Glutamatergic neuron (in vitro differentiated cells): ENCODE data around the gene DDOST. TPM values are rescaled to one million over a fixed set of nuclear protein-coding genes. Genes with fewer than 3 reads are reported as not detected.

Experiments
- DNase-seq: peaks from one replicate; pipeline ENCODE4 v3.0.0; 2022
- H3K27ac Mint-ChIP-seq: one replicate; pipeline ENCODE4 v1.8.0; 2020; ENCODE audit warnings: mild to moderate bottlenecking, mixed read lengths, inconsistent platforms; ENCODE audit not compliant: unreplicated experiment
- H3K27me3 Mint-ChIP-seq: one replicate; pipeline ENCODE4 v1.8.0; 2020; ENCODE audit warnings: mild to moderate bottlenecking, moderate library complexity, mixed read lengths, inconsistent platforms; ENCODE audit not compliant: unreplicated experiment
- H3K36me3 Mint-ChIP-seq: one replicate; pipeline ENCODE4 v1.8.0; 2020; ENCODE audit warnings: mild to moderate bottlenecking, mixed read lengths, inconsistent platforms; ENCODE audit not compliant: unreplicated experiment
- H3K4me1 Mint-ChIP-seq: one replicate; pipeline ENCODE4 v1.8.0; 2020; ENCODE audit warnings: mild to moderate bottlenecking, low read depth, mixed read lengths, inconsistent platforms; ENCODE audit not compliant: unreplicated experiment
- H3K4me3 Mint-ChIP-seq: one replicate; pipeline ENCODE4 v1.8.0; 2020; ENCODE audit warnings: mild to moderate bottlenecking, mixed read lengths, inconsistent platforms; ENCODE audit not compliant: unreplicated experiment
- H3K9me3 Mint-ChIP-seq: one replicate; pipeline ENCODE4 v1.8.0; 2020; ENCODE audit warnings: mild to moderate bottlenecking, moderate library complexity, mixed read lengths, inconsistent platforms; ENCODE audit not compliant: unreplicated experiment
- total RNA-seq: library from RNA; stranded (reverse); fragmentation: NEBNext Ultra II Directional; extraction: Animal tissue kit (Norgen Biotek cat#: 25700); gene quantifications from one replicate; pipeline ENCODE4 v1.2.1, GENCODE V29; 2021; ENCODE audit not compliant: unreplicated experiment
- TF ChIP-seq, protein P1 (sequence below): fragments of 200-600 bp; sonication (generic); IDR thresholded peaks from one replicate; pipeline ENCODE4 v1.5.0; 2021; ENCODE audit not compliant: partially characterized antibody, unreplicated experiment

Gene DDOST
- total RNA-seq, 1 donor from 2014 or later, result 126 TPM

DNA sequence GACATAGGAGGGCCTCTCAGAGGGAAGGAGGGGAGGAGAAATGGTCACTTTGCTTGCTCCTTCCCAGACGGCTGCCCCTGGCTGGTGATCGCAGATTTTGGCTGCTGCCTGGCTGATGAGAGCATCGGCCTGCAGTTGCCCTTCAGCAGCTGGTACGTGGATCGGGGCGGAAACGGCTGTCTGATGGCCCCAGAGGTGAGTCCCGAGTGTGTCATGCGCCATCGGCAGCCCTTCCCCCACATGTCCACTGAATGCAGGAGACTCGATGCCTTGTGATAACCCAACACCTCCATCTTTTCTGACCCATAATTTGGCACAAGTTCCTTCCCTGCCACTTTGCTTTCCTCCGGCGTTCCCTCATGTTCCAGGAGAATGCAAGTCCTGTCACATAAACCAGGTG, 12.7 kb downstream of the DDOST start:
- Mint-ChIP-seq H3K27me3 (peaks cover 4% of the 10 kb centered on the region), H3K4me3 (no peak overlapping the region), H3K4me1 (peaks cover 16% of the 10 kb centered on the region), H3K27ac (no peak overlapping the region), H3K9me3 (peaks cover 2% of the 10 kb centered on the region), H3K36me3 (peaks cover 6% of the 10 kb centered on the region)
- TF ChIP-seq, protein P1, sequence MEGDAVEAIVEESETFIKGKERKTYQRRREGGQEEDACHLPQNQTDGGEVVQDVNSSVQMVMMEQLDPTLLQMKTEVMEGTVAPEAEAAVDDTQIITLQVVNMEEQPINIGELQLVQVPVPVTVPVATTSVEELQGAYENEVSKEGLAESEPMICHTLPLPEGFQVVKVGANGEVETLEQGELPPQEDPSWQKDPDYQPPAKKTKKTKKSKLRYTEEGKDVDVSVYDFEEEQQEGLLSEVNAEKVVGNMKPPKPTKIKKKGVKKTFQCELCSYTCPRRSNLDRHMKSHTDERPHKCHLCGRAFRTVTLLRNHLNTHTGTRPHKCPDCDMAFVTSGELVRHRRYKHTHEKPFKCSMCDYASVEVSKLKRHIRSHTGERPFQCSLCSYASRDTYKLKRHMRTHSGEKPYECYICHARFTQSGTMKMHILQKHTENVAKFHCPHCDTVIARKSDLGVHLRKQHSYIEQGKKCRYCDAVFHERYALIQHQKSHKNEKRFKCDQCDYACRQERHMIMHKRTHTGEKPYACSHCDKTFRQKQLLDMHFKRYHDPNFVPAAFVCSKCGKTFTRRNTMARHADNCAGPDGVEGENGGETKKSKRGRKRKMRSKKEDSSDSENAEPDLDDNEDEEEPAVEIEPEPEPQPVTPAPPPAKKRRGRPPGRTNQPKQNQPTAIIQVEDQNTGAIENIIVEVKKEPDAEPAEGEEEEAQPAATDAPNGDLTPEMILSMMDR, result no peak
- DNase-seq, result no peak

DNA sequence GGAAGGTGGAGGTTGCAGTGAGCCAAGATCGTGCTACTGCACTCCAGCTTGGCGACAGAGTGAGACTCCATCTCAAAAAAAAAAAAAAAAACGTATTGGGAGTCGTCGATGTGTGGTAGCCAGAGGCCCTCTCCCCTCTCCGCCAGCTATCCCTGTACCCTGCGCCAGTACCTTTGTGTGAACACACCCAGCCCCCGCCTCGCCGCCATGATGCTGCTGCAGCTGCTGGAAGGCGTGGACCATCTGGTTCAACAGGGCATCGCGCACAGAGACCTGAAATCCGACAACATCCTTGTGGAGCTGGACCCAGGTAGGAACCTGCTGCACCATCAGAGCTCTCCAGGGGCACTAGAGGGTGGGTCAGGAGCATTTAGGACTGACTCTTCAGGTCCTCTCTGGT, 15.8 kb downstream of the DDOST start:
- H3K27me3 Mint-ChIP-seq, result peaks cover 2% of the 10 kb centered on the region
- H3K4me3 Mint-ChIP-seq, result no peak overlapping the region
- H3K9me3 Mint-ChIP-seq, result peaks cover 5% of the 10 kb centered on the region
- H3K27ac Mint-ChIP-seq, result no peak overlapping the region
- H3K36me3 Mint-ChIP-seq, result peaks cover 10% of the 10 kb centered on the region
- H3K4me1 Mint-ChIP-seq, result peaks cover 10% of the 10 kb centered on the region
- DNase-seq, result no peak
- TF ChIP-seq, protein P1, result no peak

DNA sequence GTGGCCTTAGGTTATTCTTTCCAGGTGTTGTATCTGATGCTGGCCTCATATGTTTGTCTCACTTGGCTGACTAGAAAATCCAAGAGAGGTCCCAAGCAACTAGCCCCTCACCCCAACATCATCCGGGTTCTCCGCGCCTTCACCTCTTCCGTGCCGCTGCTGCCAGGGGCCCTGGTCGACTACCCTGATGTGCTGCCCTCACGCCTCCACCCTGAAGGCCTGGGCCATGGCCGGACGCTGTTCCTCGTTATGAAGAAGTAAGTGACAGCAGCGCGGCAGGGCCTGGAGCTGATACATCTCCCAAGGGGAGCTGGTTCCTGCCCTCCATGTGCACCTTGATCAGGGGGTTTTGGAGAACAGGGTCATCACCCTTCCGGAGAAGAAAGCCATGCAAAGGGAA, 16.8 kb downstream of the DDOST start:
- Mint-ChIP-seq H3K27me3 (peaks cover 2% of the 10 kb centered on the region), H3K4me3 (no peak overlapping the region), H3K36me3 (peaks cover 5% of the 10 kb centered on the region), H3K9me3 (peaks cover 2% of the 10 kb centered on the region), H3K27ac (no peak overlapping the region), H3K4me1 (peaks cover under 1% of the 10 kb centered on the region)
- no peak for DNase-seq
- TF ChIP-seq, protein P1, result no peak

DNA sequence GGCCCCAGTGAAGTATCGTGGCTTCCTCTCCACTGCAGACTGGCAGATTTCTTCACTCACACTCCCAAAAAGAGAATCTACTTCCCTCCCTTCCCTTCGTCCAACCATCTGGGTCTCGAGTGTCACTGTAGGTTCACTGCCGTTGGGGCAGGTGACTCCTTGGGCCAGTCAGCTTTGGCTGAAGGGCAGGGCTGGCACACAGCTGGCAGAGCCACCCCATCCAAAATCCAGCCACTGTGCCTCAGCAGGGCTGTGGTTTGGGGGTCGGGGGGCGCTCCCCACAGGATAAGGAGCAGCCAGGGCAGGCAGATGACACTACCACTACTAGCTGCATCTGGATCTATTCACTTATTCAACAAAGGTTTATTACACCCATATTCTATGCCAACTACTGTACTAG, 18.1 kb downstream of the DDOST start:
- no peak overlapping the region for H3K27ac Mint-ChIP-seq
- no peak for DNase-seq
- H3K36me3 Mint-ChIP-seq, result peaks cover 6% of the 10 kb centered on the region
- peaks cover 2% of the 10 kb centered on the region for H3K9me3 Mint-ChIP-seq
- TF ChIP-seq, protein P1, result no peak
- no peaks in the 10 kb centered on the region for H3K4me1 Mint-ChIP-seq
- H3K4me3 Mint-ChIP-seq, result no peak overlapping the region
- H3K27me3 Mint-ChIP-seq, result no peaks in the 10 kb centered on the region

DNA sequence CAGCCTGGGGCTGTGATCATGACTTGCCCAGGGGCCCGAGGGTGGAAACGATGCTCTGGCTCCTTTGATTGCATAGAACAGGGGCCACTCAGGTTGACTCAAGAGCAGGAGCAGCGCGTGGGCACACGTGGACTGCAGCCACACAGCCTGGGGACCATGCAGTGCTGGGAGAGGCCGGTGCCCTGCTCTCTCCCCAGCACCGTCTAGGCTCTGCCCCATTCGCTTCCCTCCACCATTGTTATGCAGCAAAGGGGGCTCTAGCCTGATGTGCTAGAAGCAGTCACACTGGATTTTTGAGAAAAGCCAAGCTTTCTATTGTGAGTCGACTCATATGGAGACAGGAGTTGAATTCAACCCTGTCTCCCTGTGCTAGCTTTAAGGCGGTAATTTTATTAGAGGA, 19.2 kb downstream of the DDOST start:
- peaks cover 8% of the 10 kb centered on the region for H3K36me3 Mint-ChIP-seq
- no peak overlapping the region for H3K4me3 Mint-ChIP-seq
- H3K27ac Mint-ChIP-seq, result no peak overlapping the region
- H3K4me1 Mint-ChIP-seq, result no peaks in the 10 kb centered on the region
- H3K27me3 Mint-ChIP-seq, result no peaks in the 10 kb centered on the region
- TF ChIP-seq, protein P1, result no peak
- peaks cover 2% of the 10 kb centered on the region for H3K9me3 Mint-ChIP-seq
- DNase-seq, result no peak
